Forelimb muscle (tissue), 1 donor: ENCODE measurements around the gene GNB4. TPM values are rescaled to one million over a fixed set of nuclear protein-coding genes. Genes with fewer than 3 reads are reported as not detected.

Experiments
- DNase-seq: peaks from one replicate; pipeline ENCODE4 v3.0.0-alpha.2; 2013; ENCODE audit warnings: low read depth
- polyA plus RNA-seq: library from polyadenylated mRNA; unstranded; fragments of 120-200 nt; gene quantifications from one replicate; pipeline ENCODE4 v1.2.1, GENCODE V29; 2013; ENCODE audit not compliant: insufficient read length

Gene GNB4
- polyA plus RNA-seq = 28.3 TPM

GRCh38 chr3:179451265-179452175 is at the start of gene GNB4:
Gene GNB4 (minus strand): TSS chr3:179451470. CDS start chr3:179426200, 25,270 bp downstream.
- peak; percentile 61 for DNase-seq

GRCh38 chr3:179495483-179495882 is 44.2 kb upstream of the GNB4 start:
- no peak for DNase-seq

- no peak for DNase-seq
Observed at GRCh38 chr3:179493260-179493659, 42.0 kb upstream of the GNB4 start.

GRCh38 chr3:179488213-179488612 is 36.9 kb upstream of the GNB4 start:
- DNase-seq = no peak

- no peak for DNase-seq
Observed at GRCh38 chr3:179486806-179487205, 35.5 kb upstream of the GNB4 start.

GRCh38 chr3:179482857-179483256 is 31.6 kb upstream of the GNB4 start:
- DNase-seq = no peak

GRCh38 chr3:179476215-179476614 is 24.9 kb upstream of the GNB4 start:
- no peak for DNase-seq

GRCh38 chr3:179474480-179474879 is 23.2 kb upstream of the GNB4 start:
- DNase-seq = no peak

- DNase-seq = no peak
Observed at GRCh38 chr3:179473565-179473964, 22.3 kb upstream of the GNB4 start.

GRCh38 chr3:179464323-179465092 is 13.2 kb upstream of the GNB4 start:
- DNase-seq = no peak

- DNase-seq = no peak
Observed at GRCh38 chr3:179463319-179463718, 12.0 kb upstream of the GNB4 start.

- DNase-seq = no peak
Observed at GRCh38 chr3:179460260-179460659, 9.0 kb upstream of the GNB4 start.

GRCh38 chr3:179455954-179456353 is 4.7 kb upstream of the GNB4 start:
- no peak for DNase-seq

- DNase-seq = no peak
Observed at GRCh38 chr3:179454887-179455286, 3.6 kb upstream of the GNB4 start.

- no peak for DNase-seq
Observed at GRCh38 chr3:179453967-179454366, 2.7 kb upstream of the GNB4 start.

GRCh38 chr3:179452872-179453271 is 1.6 kb upstream of the GNB4 start:
- DNase-seq = no peak

GRCh38 chr3:179452176-179452564 is 900 bp upstream of the GNB4 start:
- DNase-seq = no peak

- DNase-seq = no peak
Observed at GRCh38 chr3:179450901-179451264, 387 bp downstream of the GNB4 start.

- no peak for DNase-seq
Observed at GRCh38 chr3:179450261-179450701, 989 bp downstream of the GNB4 start.

GRCh38 chr3:179449636-179450035 is 1.6 kb downstream of the GNB4 start:
- DNase-seq = no peak

- DNase-seq = no peak
Observed at GRCh38 chr3:179447251-179447650, 4.0 kb downstream of the GNB4 start.

- DNase-seq = no peak
Observed at GRCh38 chr3:179446501-179446900, 4.8 kb downstream of the GNB4 start.

- no peak for DNase-seq
Observed at GRCh38 chr3:179438841-179439240, 12.4 kb downstream of the GNB4 start.
